ENCODE measurements around the gene ERC2.

DNA sequence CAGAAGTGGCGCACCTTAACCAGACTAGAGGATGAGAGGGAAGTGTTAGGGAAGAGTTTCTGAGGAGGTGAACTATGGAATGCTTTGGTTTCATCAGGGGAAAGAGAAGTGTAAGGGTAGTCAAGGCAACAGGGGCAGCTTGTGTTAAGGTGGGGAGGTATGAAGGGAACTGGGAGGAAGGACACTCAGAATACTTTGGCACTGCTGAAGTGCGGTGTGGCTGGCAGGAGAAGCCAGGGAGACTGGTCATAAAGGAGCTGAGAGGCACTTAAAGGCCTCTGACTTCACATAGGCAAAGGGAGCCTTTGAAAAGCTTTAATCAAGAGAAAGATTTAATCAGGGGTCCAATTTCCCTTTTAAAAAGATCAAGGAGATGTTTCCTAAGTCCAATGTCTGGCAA, 129.0 kb downstream of the ERC2 start:
- TF ChIP-seq POLR2AphosphoS5 (IDR thresholded peaks at IDR 0.05; ENCODE audit: low read depth, low read length): no peak
- TF ChIP-seq POLR2A (IDR thresholded peaks at IDR 0.05; ENCODE audit: low read depth, low read length): no peak
- TF ChIP-seq TAF1 (IDR thresholded peaks at IDR 0.05; ENCODE audit: borderline replicate concordance, low read depth, low read length): no peak

Data from GM12892 (cell line).